A549 (cell line): ENCODE measurements around the gene ITGA8.

Source experiments
- CEBPB ChIP-seq, 2 experiments: fragments of >200 bp in 1 of 2; sonication (Bioruptor Twin) in 1 of 2; formaldehyde crosslinking in 1 of 2; IDR thresholded peaks; 2 replicates each; pipeline ENCODE4 v1.6.1; 2012 to 2016
- CHD2 ChIP-seq: fragments of 150-350 bp; IDR thresholded peaks from 2 replicates; pipeline ENCODE4 v1.6.1; 2014; ENCODE audit warnings: low read length; ENCODE audit not compliant: partially characterized antibody
- CTCF ChIP-seq: fragments of >200 bp; sonication (Bioruptor Twin); formaldehyde crosslinking; IDR thresholded peaks from 3 replicates; pipeline ENCODE4 v1.5.1; 2016
- FOSL2 ChIP-seq, 2 experiments: fragments of 450-650 bp in 1 of 2; fragments of >200 bp in 1 of 2; sonication (Bioruptor Twin) in 1 of 2; formaldehyde crosslinking; IDR thresholded peaks; 2 replicates each; pipeline versions ENCODE4 v1.5.0 to v1.6.1; 2016 to 2020; ENCODE audit warnings: mild to moderate bottlenecking in 1 of 2, moderate library complexity in 1 of 2
- JUNB ChIP-seq: fragments of >200 bp; sonication (Bioruptor Twin); formaldehyde crosslinking; IDR thresholded peaks from 2 replicates; pipeline ENCODE4 v1.6.1; 2016
- MYC ChIP-seq: IDR thresholded peaks from 2 replicates; pipeline ENCODE4 v1.6.1; 2012; ENCODE audit warnings: mild to moderate bottlenecking, inconsistent platforms, low read length, improper control_type of control experiment, borderline replicate concordance
- PBX3 ChIP-seq: IDR thresholded peaks from 2 replicates; pipeline ENCODE4 v1.6.1; 2012
- POLR2A ChIP-seq: IDR thresholded peaks from 2 replicates; pipeline ENCODE4 v1.6.1; 2012; ENCODE audit warnings: mild to moderate bottlenecking, low read length
- RCOR1 ChIP-seq: fragments of 150-350 bp; IDR thresholded peaks from 2 replicates; pipeline ENCODE4 v1.6.1; 2014; ENCODE audit warnings: antibody characterized with exemption, low read length, low read depth
- RFX5 ChIP-seq: fragments of 450-650 bp; IDR thresholded peaks from 2 replicates; pipeline ENCODE4 v1.7.1; 2014; ENCODE audit warnings: antibody characterized with exemption, mild to moderate bottlenecking, moderate library complexity
- RNF2 ChIP-seq: fragments of 200-600 bp; sonication (generic); IDR thresholded peaks from 2 replicates; pipeline ENCODE4 v1.6.1; 2016; ENCODE audit warnings: low read depth, mild to moderate bottlenecking, antibody characterized with exemption, moderate library complexity, borderline replicate concordance
- SMC3 ChIP-seq: fragments of >200 bp; sonication (Bioruptor Twin); formaldehyde crosslinking; IDR thresholded peaks from 3 replicates; pipeline ENCODE4 v1.6.1; 2018; ENCODE audit warnings: inconsistent platforms
- USF2 ChIP-seq: fragments of 450-650 bp; IDR thresholded peaks from 2 replicates; pipeline ENCODE4 v1.6.1; 2014; ENCODE audit warnings: antibody characterized with exemption

GRCh38 chr10:15518250-15518649, 201.5 kb downstream of the ITGA8 start:
- TF ChIP-seq CTCF = no peak
- no peak for TF ChIP-seq MYC
- TF ChIP-seq POLR2A = no peak
- no peak for TF ChIP-seq FOSL2 (IDR thresholded peaks at IDR 0.05)
- TF ChIP-seq FOSL2 (CRISPR knock-in tag; IDR thresholded peaks at IDR 0.05) = no peak
- TF ChIP-seq CHD2 = no peak
- TF ChIP-seq USF2 = no peak
- TF ChIP-seq RNF2 = no peak
- no peak for TF ChIP-seq SMC3
- TF ChIP-seq PBX3 = no peak
- no peak for TF ChIP-seq RFX5
- TF ChIP-seq JUNB = no peak
- no peak for TF ChIP-seq CEBPB (IDR thresholded peaks at IDR 0.05)
- TF ChIP-seq RCOR1 = no peak
